Left kidney (tissue), 2 donors: ENCODE data around the gene IL4. TPM values are rescaled to one million over a fixed set of nuclear protein-coding genes. Genes with fewer than 3 reads are reported as not detected.
A peak's percentile ranks its signal among the peaks of the same experiment; 100 is the strongest.
"Not testable (repeated sequence)": the region's sequence is repeated elsewhere in the genome, so short reads cannot be mapped to it uniquely, and the experiment has no call there.

Experiments used
- DNase-seq: peaks from one replicate; pipeline ENCODE4 v3.0.0-alpha.2; 2013
- polyA plus RNA-seq: library from polyadenylated mRNA; unstranded; fragments of 120-200 nt; gene quantifications from one replicate; pipeline ENCODE4 v1.2.1, GENCODE V29; 2013; ENCODE audit not compliant: insufficient read length

Gene IL4
- polyA plus RNA-seq, 1 donor, result 0.57 TPM

DNA sequence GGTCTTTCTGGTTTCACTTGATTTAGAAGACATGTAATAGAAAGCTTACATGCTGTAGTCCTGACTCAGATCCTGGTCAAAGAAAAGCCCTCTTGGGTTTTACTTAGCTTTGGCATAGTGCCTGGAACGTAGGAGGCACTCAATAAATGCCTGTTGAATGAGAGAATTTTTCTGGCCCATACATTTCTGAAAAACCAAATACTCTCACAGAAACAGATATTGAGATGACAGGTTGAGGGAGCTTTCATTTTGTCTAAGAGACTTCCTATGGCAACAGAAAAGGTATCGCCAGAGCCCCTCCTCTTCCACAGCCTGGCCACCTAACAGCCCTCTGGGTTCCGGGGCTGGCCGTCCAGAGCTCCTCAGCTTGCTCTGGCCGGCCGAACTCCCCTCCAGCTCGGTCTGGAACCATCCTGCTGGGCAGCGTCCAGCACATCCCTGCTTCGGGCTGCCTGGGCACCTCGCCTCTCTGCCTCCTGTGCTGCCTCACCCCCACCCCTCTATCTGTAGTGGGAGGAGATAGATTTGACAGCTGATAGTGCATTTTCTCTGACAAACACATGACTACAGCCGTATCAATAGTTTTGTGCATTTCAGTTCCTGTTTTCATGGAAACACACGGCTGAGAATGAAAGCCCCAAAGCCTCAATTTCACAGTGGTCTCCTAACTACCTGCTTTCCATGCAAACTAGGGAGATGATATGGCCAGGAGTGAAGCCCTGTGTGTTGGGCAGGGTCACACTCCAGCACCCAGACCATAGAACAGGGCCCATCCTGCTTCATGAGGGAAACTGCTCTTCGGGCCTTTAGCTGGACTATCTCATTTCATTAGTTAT is 1.1 kb downstream of the IL4 start:
- no peak for DNase-seq

- no peak for DNase-seq
Measured at GRCh38 chr5:132675936-132676689, 2.3 kb downstream of the IL4 start.

DNA sequence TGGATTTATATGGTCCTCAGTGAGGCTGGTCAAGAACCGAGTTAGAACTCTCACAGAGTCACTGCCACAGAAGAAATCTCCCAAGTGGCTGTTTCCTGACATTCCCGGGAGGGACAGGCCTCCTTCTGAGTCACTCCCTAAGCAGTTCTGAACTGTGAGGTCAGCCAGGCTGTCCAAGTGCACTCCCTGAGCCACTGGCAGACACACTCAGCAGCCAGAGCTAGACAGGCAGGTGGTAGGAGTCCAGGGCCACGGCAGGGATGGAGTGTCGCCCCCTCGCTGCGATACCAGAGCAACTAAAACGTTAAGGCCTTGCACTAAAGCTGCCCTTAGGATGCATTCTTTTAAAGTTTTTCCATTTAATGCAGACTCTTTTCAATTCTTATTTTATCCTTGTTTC is 3.4 kb downstream of the IL4 start:
- DNase-seq, result no peak

DNA sequence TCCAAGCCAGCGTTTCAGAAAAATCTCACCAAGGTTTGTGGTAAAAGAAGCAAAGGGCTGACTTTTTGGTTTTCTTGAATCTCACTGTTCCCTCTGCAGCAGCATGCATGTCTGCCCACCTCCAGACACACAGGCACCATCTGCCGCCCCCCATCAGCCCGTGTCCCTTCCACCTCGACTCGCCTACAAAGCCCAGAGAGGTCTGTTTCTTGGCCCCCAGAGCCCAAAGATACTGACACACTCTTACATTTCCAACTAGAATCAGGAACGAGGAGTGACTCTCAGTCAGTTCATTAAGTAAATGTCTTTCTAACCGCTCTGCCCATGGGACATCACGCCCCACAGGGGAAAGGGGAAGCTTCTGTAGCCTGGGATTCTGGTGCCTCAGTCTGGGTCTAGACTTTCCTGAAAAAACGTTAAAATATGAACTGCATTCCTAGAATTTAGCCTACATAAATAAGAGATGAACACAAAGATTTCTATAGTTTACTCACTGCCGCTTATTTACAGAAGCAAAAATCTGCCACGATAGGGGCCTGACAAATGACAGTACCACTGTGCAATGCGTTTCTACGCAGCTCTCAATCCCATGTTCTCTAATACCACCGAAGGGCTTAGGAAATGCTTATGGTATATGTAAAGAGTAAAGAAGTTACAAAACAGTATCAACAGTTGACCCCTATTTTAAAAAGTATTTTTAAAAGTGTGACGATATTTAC is 4.1 kb downstream of the IL4 start:
- no peak for DNase-seq

GRCh38 chr5:132678735-132679134 is 4.9 kb downstream of the IL4 start:
- DNase-seq, result no peak

GRCh38 chr5:132679166-132679565 is 5.4 kb downstream of the IL4 start:
- DNase-seq, result no peak

DNA sequence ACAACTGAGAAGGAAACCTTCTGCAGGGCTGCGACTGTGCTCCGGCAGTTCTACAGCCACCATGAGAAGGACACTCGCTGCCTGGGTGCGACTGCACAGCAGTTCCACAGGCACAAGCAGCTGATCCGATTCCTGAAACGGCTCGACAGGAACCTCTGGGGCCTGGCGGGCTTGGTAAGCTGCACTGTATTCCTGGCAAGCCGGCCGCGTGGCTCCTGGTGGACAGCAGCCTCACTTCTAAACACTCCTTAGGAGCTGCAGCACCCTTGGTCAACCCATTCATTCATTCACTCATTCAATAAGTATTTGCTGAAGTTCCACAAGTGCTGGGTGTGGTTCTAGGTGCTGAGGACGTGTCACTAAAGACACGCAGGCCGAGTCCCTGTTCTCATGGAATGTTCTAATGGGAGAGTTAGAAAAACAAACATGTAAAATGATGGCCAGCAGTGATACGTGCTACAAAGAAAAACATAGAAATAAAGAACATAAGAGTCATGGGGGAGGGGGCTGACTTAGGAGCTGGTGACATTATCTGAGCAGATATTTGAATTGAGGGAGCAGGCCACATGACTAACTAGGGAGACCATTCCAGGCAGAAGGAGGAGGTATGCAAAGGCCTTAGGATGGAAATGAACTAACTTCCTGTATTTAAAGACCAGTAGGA is 6.1 kb downstream of the IL4 start:
- no peak for DNase-seq

- no peak for DNase-seq
Measured at GRCh38 chr5:132680780-132681475, 7.1 kb downstream of the IL4 start.

DNA sequence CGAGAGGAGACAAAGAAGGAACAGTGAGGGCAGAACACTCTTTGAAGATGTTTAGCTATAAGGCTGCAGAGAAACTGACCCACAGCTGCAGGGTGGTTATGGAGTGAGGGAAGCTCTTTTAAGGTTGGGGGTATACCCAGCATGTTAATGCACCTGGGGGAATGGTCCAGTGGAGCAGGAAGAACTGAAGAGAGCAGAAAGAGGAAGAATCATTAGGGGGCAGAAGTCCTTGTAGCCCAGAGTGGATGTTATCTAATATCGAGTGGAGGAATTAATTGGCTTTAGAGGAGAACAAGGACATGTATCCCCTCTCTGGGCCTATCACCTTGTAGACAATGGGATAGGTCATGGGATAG is 7.7 kb downstream of the IL4 start:
- no peak for DNase-seq

DNA sequence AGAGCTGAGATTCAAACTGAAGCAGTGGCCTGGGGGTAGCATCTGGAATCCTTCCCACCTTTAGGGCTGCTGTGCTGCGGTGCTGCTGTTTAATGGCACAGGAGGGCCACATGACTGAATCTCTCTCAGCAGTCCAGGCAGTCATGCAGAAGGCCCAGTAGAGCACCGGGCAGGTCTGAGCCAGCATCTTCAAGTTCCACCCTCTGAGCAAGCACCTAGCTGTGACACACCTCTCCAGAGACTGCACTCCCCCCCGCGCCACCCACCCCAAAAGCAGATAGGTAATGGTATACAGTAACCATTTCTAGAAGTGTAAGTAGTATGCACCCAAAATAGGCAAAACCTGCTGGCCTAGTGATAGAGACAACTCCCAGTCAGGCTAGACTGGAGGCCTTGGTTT is 8.2 kb downstream of the IL4 start:
- no peak for DNase-seq

- DNase-seq, result no peak
Measured at GRCh38 chr5:132684491-132684890, 10.7 kb downstream of the IL4 start.

DNA sequence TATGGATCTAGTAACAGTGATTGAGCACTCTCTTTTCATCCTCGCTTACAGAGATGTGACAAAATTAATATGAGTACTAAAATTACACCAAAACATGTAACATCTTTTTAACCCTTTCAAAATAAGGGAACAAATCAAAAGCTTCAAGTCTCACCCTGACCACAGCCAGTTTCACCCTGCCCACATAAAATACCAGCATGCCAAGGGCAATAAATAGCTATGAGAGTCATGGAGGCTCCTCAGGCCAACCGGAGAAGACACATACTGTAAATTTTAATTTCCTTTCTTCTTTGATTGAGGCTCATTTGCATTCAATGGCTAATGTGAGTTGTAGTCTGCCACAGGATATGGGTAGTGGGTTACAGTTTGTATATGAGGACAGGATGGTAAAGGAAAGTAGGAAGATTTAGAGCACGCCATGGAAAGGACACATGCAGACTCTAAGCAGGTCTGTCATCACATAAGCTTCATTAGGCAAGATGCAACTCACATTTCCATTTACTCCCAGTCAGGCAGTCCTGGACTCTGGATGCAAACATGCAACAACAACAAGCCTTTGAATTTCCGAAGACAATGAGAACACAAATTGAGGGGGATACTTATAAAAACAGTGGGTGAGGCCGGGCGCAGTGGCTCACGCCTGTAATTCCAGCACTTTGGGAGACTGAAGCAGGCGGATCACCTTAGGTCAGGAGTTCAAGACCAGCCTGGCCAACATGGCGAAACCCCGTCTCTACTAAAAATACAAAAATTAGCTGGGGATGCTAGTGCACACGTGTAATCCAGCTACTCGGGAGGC is 11.3 kb downstream of the IL4 start:
- no peak for DNase-seq

GRCh38 chr5:132686193-132686592 is 12.4 kb downstream of the IL4 start:
- DNase-seq, result no peak

DNA sequence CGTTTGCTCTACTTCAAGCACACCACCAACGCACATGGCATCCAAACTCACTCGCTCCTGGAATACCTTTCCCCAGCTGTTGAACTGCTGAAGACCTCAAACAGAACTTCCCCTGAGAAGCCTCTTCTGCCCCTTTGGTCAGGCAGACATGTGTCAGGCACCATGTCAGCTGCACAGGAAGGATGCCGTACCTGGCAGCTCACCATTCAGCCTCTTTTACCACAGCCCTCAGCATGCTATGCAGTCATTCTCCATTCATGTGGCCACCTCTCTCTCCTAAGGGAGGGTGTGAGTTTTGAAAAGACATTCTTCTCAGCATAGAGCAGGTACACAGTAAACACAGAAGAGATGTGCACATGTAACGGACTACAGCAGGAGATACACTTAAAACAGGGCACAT is 14.2 kb downstream of the IL4 start:
- no peak for DNase-seq

DNA sequence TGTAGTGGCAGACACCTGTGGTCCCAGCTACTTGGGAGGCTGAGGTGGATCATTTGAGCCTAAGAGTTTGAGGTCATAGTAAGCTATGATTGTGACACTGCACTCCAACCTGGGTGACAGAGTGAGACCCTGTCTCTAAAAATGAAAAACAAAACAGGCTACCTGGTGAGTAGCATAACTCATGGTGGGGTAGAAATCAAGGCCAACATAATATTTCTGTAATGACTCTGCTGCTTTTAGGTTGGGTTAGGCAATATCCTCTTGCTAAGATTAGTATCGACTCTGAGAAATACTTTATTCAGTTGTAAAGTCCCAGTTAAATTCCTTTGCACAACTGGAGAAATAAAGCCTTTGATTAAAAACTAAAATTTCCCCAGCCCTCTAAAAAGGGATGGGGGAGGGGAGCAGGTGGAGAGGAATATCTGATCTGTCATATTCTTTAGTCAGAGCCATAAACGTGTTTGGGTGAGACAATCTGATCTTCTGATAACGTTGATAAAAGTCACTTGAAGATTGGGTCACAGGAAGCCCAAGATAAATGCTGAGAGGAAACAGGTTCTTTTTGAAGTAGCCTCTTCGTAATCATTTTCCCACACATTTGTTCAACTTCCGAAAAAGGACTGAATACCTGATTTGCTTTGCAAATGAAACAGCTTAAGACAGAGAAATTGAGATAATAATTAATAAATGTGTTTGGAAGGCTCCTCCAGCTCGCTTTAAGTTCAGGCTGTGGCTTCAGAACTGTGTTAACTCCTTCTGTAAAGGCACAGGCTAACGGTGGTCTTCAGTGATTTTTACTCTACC is 14.9 kb downstream of the IL4 start:
- no peak for DNase-seq

DNA sequence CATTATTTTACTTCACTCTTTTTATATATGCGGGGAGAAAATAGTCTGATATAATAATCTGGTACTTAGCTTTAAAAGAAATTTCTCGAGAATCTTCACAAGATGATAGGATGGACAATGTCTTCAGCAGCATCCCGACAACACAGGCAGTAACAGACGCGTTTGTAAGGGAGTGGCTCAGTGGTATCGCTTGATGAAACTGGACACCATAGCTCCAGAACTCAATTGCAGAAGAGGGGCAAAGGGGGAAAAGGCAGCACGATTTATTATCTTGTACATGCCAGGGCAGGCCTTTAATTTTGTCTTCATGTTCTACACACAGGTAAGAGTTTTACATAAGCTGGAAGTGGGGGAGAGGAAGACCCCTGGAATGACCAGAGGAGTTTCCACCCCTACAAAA is 15.7 kb downstream of the IL4 start:
- DNase-seq, result peak; percentile 24

DNA sequence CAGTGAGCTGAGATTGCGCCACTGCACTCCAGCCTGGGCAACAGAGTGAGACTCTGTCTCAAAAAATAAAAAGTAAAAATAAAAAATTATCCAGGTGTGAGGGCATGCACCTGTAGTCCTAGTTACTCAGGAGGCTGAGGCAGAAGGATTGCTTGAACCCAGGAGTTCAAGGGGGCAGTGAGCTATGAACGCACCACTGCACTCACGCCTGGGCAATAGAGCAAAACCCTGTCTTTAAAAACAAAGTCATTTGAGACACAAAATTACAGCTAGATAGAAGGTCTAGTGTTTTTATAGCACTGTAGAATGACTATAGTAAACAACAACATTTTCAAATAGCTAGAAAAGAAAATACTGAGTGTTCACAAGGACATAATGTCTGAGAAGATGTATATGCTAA is 16.4 kb downstream of the IL4 start:
- peak; percentile 22 for DNase-seq

- DNase-seq, result not testable (repeated sequence)
Measured at GRCh38 chr5:132691755-132692631, 18.2 kb downstream of the IL4 start.

- no peak for DNase-seq
Measured at GRCh38 chr5:132692632-132692967, 18.8 kb downstream of the IL4 start.
